GM12874 (cell line): ENCODE data around the gene TNFRSF4.

Experiments used
- TF ChIP-seq, protein P1 (sequence below): IDR thresholded peaks from 2 replicates; pipeline ENCODE4 v1.5.1; 2011; ENCODE audit warnings: low read depth, mild to moderate bottlenecking, control low read depth, low read length, moderate library complexity; ENCODE audit not compliant: insufficient read depth

Gene TNFRSF4

DNA sequence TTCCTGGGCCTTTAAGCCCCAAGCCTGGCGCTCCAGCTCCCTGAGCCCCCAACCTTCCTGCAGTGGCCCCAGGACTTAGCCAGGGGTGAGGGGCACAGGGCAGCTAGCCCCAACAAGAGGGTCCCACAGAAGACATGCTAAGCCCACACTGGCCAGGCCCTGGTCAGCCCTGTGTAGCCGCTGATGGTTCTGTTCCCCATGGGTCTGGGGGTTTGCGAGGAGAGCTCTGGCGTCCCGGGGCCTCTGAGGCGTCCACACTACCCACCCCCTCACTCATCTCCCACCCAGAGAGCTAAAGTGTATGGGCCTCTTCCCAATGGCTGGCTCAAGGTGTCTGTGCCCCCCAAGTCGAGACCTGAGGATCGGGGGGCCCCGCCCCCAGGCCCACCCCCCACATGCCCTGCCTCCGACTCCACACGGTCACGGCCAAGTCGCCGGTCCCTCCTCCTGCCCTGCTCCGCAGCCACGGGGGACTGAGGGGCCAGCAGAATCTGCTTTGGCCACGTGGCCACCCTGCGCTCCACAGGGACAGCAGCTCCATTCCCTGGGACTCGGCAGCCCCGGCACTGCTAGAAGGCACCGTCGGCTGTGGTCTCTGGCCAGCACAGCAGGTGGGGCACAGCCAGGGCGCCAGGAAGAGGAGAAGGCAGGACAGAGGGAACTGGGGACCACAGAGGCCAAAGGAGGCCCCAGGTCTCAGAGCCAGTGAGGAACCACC is 15.4 kb downstream of the TNFRSF4 start:
- TF ChIP-seq, protein P1, sequence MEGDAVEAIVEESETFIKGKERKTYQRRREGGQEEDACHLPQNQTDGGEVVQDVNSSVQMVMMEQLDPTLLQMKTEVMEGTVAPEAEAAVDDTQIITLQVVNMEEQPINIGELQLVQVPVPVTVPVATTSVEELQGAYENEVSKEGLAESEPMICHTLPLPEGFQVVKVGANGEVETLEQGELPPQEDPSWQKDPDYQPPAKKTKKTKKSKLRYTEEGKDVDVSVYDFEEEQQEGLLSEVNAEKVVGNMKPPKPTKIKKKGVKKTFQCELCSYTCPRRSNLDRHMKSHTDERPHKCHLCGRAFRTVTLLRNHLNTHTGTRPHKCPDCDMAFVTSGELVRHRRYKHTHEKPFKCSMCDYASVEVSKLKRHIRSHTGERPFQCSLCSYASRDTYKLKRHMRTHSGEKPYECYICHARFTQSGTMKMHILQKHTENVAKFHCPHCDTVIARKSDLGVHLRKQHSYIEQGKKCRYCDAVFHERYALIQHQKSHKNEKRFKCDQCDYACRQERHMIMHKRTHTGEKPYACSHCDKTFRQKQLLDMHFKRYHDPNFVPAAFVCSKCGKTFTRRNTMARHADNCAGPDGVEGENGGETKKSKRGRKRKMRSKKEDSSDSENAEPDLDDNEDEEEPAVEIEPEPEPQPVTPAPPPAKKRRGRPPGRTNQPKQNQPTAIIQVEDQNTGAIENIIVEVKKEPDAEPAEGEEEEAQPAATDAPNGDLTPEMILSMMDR = no peak

DNA sequence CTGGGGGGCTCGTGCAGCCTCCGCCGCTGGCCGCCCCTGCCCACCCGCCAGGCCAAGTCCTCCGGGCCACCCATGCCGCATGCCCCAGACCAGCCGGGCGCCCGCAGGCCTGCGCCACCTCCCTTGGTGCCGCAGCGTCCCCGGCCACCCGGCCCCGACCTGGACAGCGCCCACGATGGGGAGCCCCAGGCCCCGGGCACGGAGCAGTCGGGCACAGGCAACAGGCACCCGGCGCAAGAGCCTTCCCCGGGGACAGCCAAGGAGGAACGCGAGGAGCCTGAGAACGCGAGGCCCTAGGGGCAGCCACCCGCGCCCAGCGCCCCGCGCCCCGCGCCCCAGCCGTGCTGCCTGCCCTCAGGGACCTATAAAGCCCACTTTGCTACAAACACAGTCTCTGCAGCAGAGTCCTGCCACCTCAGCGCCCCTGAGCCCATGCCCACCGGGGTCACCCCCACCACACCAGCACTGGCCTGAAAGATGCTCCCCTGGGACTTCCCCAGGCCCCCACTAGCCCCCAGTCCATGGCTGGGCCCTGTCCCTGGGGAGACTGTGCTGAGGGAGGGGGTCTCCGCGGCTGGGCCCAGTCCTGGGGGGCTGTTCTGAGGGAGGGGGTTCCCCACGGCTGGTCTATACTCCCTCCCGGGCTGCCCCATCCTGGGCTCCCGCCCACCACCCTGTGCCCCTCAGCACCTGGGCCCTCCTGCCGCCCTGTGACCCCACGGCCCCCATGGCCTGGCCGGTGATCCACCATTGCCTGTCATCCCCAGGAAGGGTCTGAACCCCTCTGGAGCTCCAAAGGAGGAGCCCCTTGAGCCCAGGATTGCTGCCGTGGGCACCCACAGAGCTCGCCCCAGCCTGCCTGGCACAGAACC is 16.2 kb downstream of the TNFRSF4 start:
- TF ChIP-seq, protein P1 = no peak

DNA sequence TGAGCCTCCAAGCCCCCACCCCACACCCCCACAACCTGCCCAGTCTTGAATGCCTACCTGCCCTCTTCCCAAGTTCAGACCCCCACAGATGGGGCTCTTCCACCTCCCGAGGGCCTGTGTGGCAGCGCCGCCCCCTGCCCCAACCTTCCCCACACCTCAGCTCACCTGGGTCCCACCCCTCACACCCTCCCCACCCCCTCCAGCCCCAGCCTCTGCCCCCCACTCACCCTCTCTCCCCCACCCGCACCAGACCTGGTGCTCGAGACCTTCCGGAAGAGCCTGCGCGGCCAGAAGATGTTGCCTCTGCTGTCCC is 16.8 kb downstream of the TNFRSF4 start:
- TF ChIP-seq, protein P1 = no peak

DNA sequence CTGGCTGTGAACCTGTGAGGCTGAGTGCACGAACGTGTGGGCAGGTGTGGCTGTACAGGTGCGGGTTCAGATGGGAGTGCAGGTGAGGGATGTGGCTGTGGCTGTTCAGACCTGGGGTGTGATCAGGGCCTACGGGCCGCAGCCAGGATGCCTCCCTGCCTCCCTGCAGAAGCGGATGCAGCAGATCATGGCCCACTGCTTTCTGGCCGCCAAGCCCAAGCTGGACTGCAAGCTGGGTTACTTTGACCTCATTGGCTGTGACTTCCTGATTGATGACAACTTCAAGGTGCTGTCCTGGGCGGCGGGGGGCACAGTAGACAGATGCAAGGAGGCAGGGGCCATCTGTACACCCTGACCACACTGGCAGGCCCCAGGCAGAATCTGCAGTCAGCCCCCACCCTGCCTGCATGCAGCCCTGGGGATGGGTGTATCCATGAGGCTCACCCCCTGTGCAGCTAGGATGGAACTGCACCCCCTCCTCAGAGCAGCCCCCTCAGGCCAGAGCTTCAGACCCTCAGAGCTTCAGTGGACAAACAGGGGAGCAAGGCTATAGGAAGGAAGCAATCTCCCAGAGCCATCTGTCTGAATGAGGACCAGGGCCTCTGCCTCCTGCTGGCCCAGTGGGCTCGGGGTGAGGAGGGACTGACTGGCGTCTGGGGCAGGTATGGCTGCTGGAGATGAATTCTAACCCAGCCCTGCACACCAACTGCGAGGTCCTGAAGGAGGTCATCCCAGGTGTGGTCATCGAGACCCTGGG is 17.3 kb downstream of the TNFRSF4 start:
- TF ChIP-seq, protein P1 = no peak

DNA sequence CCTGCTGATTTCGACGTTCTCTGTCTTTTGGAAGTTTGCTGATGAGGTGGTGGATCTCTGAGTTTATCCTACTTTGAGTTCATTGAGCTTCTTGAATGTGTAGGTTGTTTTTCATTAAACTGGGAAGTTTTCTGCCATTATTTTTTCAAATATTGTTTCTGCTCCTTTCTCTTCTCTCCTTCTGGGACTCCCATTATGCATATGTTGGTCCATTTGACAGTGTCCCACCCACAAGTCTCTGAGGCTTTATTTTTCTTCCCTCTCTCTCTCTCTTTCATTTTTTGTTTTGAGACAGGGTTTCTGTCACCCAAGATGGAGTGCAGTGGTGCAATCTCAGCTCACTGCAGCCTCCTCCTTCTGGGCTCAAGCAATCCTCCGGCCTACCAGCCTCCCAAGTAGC is 19.2 kb downstream of the TNFRSF4 start:
- TF ChIP-seq, protein P1 = no peak

DNA sequence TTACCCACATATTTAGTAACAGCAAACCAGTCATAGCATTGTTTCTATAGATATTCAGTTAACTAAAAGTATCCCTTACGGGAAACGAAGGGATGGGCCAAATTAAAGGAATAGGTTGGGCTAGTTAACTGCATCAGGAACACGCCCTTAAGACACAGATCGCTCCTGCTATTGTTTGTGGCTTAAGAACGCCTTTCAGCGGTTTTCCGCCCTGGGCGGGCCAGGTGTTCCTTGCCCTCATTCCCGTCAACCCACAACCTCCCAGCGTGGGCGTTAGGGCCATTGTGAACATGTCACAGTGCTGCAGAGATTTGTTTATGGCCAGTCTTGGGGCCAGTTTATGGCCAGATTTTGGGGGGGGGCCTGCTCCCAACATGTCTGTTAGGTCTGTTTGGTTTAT is 22.2 kb downstream of the TNFRSF4 start:
- TF ChIP-seq, protein P1 = no peak

DNA sequence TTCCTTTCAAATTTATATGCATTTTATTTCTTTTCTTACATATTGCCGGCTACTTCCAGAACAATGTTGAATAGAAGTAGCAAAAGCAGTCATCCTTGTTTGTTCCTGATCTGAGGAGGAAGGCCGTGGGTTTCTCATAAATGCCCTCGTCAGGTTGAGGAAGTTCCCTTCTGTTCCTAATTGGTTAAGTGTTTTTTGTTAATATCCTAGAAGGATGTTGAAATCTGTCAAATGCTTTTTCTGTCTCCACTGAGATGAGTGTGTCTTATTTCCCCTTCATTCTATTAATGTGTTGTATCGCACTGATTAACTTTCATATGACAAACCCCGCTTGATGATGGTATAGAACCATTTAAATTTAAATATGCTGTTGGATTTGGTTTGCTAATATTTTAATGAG is 24.8 kb downstream of the TNFRSF4 start:
- TF ChIP-seq, protein P1 = no peak
